SK-N-MC (cell line): ENCODE data around the gene RNF223.

ENCODE experiments used
- EZH2 ChIP-seq: fragments of 200-600 bp; sonication (generic); IDR thresholded peaks from one replicate; pipeline ENCODE4 v1.6.1; 2017; ENCODE audit warnings: antibody characterized with exemption
- FOXP2 ChIP-seq: optimal IDR thresholded peaks from 2 replicates; pipeline ENCODE3; 2011; ENCODE audit warnings: mild to moderate bottlenecking, moderate library complexity; ENCODE audit not compliant: insufficient read depth; ENCODE audit errors: extremely low read length, control extremely low read depth
- POLR2AphosphoS5 ChIP-seq: IDR thresholded peaks from 2 replicates; pipeline ENCODE4 v1.6.1; 2012; ENCODE audit warnings: mild to moderate bottlenecking, low read depth, low read length, borderline replicate concordance

DNA sequence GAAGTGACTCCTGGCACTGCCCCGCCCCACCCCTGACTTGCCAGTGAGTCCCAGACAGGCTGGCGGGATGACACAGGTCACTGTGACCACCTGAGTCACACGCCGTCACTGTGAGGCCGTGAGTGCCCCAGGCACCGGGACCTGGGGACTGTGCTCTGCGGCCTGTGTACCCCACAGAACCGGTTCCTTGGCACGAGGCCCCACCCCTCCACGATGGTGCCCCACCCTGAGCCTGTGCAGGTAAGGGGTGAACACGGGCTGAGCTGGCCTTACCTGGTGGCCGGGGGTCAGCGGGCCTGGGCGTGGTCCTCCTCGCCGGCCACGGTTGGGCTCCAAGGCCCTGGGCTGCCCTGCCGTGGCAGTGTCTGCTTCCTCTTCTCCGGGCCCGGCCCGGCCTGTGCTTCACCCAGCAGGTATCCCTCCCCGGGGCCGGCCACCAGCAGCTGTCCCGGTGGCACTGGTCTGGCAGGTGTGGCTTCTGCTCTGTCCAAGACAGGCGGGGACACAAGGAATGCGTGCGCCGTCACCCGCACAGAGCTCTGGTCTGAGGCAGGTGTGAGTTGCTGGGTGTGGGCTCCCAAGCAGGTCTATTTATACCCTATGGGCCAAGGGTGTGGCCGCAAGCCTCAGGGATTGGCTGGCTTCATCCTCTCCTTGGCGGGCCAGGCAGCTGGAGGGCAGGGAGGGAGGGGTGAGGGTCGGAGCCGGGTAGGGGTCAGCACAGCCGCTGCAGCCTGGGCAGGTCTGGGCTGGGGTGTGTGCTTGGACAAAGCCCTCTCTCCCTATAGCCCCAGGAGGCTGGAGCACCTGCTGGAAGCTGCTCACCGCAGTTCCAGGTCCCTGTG is at the start of gene RNF223:
- no peak for TF ChIP-seq POLR2AphosphoS5
- TF ChIP-seq EZH2, result no peak
- no peak for TF ChIP-seq FOXP2
